DND-41 (cell line): ENCODE results near the gene COL13A1.

Source experiments
- EZH2 ChIP-seq: IDR thresholded peaks from 3 replicates; pipeline ENCODE4 v1.6.1; 2012; ENCODE audit warnings: borderline replicate concordance, low read depth, mild to moderate bottlenecking, moderate library complexity, low read length, inconsistent platforms; ENCODE audit not compliant: severe bottlenecking
- TF ChIP-seq, protein P1 (sequence below): IDR thresholded peaks from 2 replicates; pipeline ENCODE4 v1.5.1; 2012; ENCODE audit warnings: borderline replicate concordance, low read length, moderate library complexity, mild to moderate bottlenecking; ENCODE audit not compliant: poor library complexity, severe bottlenecking; ENCODE audit errors: extremely low read depth

- TF ChIP-seq, protein P1, sequence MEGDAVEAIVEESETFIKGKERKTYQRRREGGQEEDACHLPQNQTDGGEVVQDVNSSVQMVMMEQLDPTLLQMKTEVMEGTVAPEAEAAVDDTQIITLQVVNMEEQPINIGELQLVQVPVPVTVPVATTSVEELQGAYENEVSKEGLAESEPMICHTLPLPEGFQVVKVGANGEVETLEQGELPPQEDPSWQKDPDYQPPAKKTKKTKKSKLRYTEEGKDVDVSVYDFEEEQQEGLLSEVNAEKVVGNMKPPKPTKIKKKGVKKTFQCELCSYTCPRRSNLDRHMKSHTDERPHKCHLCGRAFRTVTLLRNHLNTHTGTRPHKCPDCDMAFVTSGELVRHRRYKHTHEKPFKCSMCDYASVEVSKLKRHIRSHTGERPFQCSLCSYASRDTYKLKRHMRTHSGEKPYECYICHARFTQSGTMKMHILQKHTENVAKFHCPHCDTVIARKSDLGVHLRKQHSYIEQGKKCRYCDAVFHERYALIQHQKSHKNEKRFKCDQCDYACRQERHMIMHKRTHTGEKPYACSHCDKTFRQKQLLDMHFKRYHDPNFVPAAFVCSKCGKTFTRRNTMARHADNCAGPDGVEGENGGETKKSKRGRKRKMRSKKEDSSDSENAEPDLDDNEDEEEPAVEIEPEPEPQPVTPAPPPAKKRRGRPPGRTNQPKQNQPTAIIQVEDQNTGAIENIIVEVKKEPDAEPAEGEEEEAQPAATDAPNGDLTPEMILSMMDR: no peak
- TF ChIP-seq EZH2: no peak
These were observed 14.0 kb upstream of the COL13A1 start for GRCh38 chr10:69787681-69788080.
